ENCODE data around the gene RING1.

DNA sequence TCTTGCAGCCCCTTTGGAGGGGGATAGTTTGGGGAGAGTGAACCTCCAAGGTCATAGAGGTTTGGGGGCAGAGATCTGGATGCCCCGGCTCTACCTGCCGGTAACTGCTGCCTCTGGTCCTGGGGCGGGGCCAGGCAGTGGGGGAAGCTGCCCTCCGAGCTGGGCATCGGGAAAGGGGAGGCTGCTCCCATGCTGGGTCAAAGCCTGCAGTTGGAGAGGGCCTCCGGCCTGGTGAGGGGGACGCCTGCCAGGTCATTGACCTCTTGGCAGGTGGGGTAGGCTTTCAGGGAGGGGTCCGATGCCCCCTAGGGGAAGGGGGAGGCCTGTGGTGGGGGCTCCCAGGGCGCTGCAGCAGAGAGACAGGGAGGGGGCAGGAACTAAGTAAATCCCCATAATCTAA lies 23.1 kb upstream of the RING1 start:
- TF ChIP-seq, protein P1, sequence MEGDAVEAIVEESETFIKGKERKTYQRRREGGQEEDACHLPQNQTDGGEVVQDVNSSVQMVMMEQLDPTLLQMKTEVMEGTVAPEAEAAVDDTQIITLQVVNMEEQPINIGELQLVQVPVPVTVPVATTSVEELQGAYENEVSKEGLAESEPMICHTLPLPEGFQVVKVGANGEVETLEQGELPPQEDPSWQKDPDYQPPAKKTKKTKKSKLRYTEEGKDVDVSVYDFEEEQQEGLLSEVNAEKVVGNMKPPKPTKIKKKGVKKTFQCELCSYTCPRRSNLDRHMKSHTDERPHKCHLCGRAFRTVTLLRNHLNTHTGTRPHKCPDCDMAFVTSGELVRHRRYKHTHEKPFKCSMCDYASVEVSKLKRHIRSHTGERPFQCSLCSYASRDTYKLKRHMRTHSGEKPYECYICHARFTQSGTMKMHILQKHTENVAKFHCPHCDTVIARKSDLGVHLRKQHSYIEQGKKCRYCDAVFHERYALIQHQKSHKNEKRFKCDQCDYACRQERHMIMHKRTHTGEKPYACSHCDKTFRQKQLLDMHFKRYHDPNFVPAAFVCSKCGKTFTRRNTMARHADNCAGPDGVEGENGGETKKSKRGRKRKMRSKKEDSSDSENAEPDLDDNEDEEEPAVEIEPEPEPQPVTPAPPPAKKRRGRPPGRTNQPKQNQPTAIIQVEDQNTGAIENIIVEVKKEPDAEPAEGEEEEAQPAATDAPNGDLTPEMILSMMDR (IDR thresholded peaks at IDR 0.05) = no peak
- no peak for TF ChIP-seq POLR2A (IDR thresholded peaks at IDR 0.05)
